ENCODE data around the gene SKIC2. TPM values are rescaled to one million over a fixed set of nuclear protein-coding genes. Genes with fewer than 3 reads are reported as not detected.
A peak's percentile ranks its signal among the peaks of the same experiment; 100 is the strongest.

SKIC2 gene
- total RNA-seq, 3 donors from 2014 or later (not counting 1 experiment from before 2014, with no cell fraction given) = 119 to 184 (median 151) TPM

DNA sequence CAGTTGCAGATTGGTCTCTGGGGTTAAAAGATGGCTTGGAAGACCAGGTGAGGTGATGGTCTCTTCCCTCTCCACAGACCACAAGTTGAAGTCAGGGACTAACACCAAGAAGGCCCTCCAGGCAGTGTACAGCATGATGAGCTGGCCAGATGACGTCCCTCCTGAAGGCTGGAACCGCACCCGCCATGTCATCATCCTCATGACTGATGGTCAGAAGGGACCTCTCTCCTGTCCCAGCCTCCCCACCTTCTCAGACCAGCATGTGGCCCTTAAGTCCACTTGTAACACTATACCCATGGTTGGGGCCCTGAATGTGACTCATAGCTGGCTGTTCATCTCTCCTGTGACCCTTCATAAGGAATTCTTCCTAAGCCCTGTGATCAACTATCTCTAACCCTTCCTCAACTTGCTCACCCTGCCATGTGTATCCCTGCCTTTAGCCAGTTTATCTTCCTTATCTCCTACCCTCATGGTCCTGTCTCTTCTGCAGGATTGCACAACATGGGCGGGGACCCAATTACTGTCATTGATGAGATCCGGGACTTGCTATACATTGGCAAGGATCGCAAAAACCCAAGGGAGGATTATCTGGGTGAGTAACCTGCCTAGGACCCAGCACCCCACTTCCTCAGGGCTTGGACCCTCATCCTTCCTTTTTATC is 10.1 kb upstream of the SKIC2 start:
- Mint-ChIP-seq H3K4me3 (no peak overlapping the region), H3K4me1 (peaks cover 0 to 8% of the 10 kb centered on the region in 2 donors), H3K9me3 (no peaks in the 10 kb centered on the region), H3K36me3 (peaks cover under 1% of the 10 kb centered on the region), H3K27me3 (ENCODE audit: low read depth in 2 of 2) (peaks cover 7 to 14% of the 10 kb centered on the region in 2 donors), H3K27ac (peak overlapping the region in 1 of 2 donors; percentile 35)
- no peak for TF ChIP-seq CTCF (IDR thresholded peaks at IDR 0.05)
- Histone ChIP-seq H3K4me1 (ENCODE audit: control insufficient read depth, insufficient read depth, low read length) (no peaks in the 10 kb centered on the region), H3K27ac (ENCODE audit: low read length) (no peak overlapping the region), H3K9me3 (ENCODE audit: control insufficient read depth, insufficient read depth, low read length) (no peaks in the 10 kb centered on the region), H3K27me3 (ENCODE audit: control insufficient read depth, insufficient read depth, low read length) (no peaks in the 10 kb centered on the region), H3K36me3 (ENCODE audit: control insufficient read depth, insufficient read depth, low read length) (peaks cover 18% of the 10 kb centered on the region), H3K4me3 (ENCODE audit: low read length) (no peak overlapping the region)
- DNase-seq (no peak), ATAC-seq (no peak)
- WGBS (ENCODE audit: insufficient coverage) = 95% methylated on average over 6 of the region's 6 CpGs
- intact Hi-C loops (cut with micrococcal nuclease) = no loop called here

DNA sequence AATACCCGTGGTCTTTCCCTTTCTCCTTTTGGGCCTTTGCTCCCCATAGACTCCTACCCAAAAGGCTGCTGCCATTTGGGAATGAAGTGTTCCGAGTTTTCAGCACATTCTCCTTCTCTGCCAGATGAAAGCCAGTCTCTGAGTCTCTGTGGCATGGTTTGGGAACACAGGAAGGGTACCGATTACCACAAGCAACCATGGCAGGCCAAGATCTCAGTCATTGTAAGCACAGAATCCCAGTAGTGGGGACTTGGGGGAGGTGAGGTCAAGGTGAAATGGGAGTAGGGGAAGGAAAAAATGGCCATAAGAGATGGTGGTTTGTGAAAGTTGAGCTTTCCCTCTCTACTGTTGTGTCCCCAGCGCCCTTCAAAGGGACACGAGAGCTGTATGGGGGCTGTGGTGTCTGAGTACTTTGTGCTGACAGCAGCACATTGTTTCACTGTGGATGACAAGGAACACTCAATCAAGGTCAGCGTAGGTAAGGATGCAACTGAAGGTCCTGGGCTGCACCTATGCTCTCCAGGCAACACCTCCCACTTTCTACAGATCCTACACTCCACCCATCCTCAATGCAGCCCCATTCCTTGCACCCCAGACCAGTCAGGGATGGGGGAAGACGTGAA is 8.9 kb upstream of the SKIC2 start:
- H3K4me1 ChIP-seq (ENCODE audit: control insufficient read depth, insufficient read depth, low read length) = no peaks in the 10 kb centered on the region
- DNase-seq (no peak), ATAC-seq (no peak)
- H3K36me3 ChIP-seq (ENCODE audit: control insufficient read depth, insufficient read depth, low read length) = peaks cover 30% of the 10 kb centered on the region
- Mint-ChIP-seq H3K4me3 (no peak overlapping the region), H3K27me3 (ENCODE audit: low read depth in 2 of 2) (peaks cover 7 to 14% of the 10 kb centered on the region in 2 donors), H3K9me3 (no peaks in the 10 kb centered on the region), H3K4me1 (peaks cover 0 to 8% of the 10 kb centered on the region in 2 donors), H3K36me3 (peaks cover 12% of the 10 kb centered on the region), H3K27ac (peak overlapping the region in 1 of 2 donors; percentile 35)
- WGBS (ENCODE audit: insufficient coverage) = 94% methylated on average over 7 of the region's 7 CpGs
- intact Hi-C loops (cut with micrococcal nuclease) = no loop called here
- no peaks in the 10 kb centered on the region for H3K27me3 ChIP-seq (ENCODE audit: control insufficient read depth, insufficient read depth, low read length)
- TF ChIP-seq CTCF (IDR thresholded peaks at IDR 0.05) = no peak
- no peaks in the 10 kb centered on the region for H3K9me3 ChIP-seq (ENCODE audit: control insufficient read depth, insufficient read depth, low read length)
- no peak overlapping the region for H3K27ac ChIP-seq (ENCODE audit: low read length)
- H3K4me3 ChIP-seq (ENCODE audit: low read length) = no peak overlapping the region

DNA sequence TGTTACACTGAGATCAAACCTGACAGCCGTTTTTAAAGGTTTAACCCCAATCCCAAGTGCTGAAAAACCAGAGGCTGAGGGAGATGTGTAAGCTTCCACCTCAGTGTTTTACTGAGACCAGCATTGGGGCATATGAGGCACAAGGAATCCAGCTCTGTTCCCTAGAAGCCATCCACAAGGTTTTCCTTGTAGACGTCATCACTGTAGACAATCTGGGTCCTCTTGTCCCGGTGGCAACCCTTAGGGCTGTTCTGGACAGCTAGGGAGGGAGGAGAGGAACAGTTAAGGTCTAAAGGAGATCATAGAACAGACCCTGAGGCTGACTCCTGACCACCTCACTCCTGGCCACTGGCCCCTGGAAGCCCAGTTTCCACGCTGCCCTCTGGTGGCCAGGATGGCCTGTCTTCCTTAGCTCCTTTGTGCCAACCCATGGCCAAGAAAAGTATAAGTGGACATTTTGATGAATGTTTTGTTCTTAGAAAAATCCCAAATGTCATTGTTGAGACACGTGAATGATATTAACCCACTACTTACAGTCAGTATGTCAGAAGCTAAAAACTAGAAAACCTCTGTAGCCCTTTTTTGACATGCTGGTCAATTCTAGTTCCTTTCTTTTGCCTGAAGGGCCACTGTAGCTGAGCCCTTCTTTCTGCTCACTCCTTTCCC is 6.7 kb upstream of the SKIC2 start:
- Mint-ChIP-seq H3K36me3 (peaks cover 14% of the 10 kb centered on the region), H3K4me3 (no peak overlapping the region), H3K27ac (peak overlapping the region in 1 of 2 donors; percentile 19), H3K4me1 (peaks cover 3 to 11% of the 10 kb centered on the region in 2 donors), H3K9me3 (no peaks in the 10 kb centered on the region), H3K27me3 (ENCODE audit: low read depth in 2 of 2) (no peaks in the 10 kb centered on the region)
- H3K27me3 ChIP-seq (ENCODE audit: control insufficient read depth, insufficient read depth, low read length) = no peaks in the 10 kb centered on the region
- DNase-seq (peak in 1 of 2 donors; percentile 59), ATAC-seq (peak; percentile 50 to 73 (median 65))
- no peaks in the 10 kb centered on the region for H3K9me3 ChIP-seq (ENCODE audit: control insufficient read depth, insufficient read depth, low read length)
- no peak overlapping the region for H3K27ac ChIP-seq (ENCODE audit: low read length)
- H3K36me3 ChIP-seq (ENCODE audit: control insufficient read depth, insufficient read depth, low read length) = peaks cover 43% of the 10 kb centered on the region
- no peaks in the 10 kb centered on the region for H3K4me1 ChIP-seq (ENCODE audit: control insufficient read depth, insufficient read depth, low read length)
- no peak overlapping the region for H3K4me3 ChIP-seq (ENCODE audit: low read length)
- TF ChIP-seq CTCF (IDR thresholded peaks at IDR 0.05) = peak; percentile 52
- intact Hi-C loops (cut with micrococcal nuclease) = no loop called here
- WGBS (ENCODE audit: insufficient coverage) = 77% methylated on average over 5 of the region's 5 CpGs

Data from natural killer cell (primary cell).